GM23338 (cell line): ENCODE results near the gene SUN3.

ENCODE experiments used
- CTCF ChIP-seq, 2 experiments: fragments of 200-600 bp in 1 of 2; sonication (generic) in 1 of 2; conservative IDR thresholded peaks; 2 replicates each; pipeline versions ENCODE4 v1.5.1 to v1.6.1; 2016 to 2017; ENCODE audit warnings: antibody characterized with exemption in 2 of 2, low read depth in 2 of 2, mild to moderate bottlenecking in 2 of 2, moderate library complexity in 1 of 2
- JUNB ChIP-seq: IDR thresholded peaks from one replicate; pipeline ENCODE4 v1.6.1; 2016; ENCODE audit warnings: antibody characterized with exemption; ENCODE audit not compliant: unreplicated experiment

DNA sequence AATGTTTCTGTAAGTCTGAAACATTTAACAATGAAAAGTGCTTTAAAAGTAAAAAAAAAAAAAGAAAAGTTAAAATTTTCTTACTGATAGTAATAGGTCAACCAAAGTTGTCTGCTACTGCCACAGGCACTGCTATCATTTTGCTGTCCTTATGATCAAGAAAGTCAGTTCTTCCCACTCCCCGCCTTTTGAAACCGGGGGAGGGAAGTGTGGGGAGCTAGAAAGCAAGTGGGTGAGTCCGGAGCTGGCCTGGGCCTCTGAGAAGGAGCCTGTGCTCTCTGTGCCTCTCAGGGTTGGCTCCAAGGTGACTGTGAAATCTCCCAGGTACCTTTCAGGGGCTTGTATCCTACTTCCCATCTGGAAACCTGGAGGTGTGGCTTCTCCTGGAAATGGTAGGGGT lies 13.7 kb upstream of the SUN3 start:
- TF ChIP-seq JUNB (no peak), CTCF (conservative IDR thresholded peaks at IDR 0.05; ENCODE audit: low read depth in 2 of 2) (no peak)
